ENCODE data around the gene FPR2.

GRCh38 chr19:51802775-51803174 is 41.8 kb downstream of the FPR2 start:
- TF ChIP-seq TAF1 (conservative IDR thresholded peaks at IDR 0.05) (no peak), YY1 (IDR thresholded peaks at IDR 0.05) (no peak), GABPA (IDR thresholded peaks at IDR 0.05 in 1 of 2, conservative IDR thresholded peaks at IDR 0.05 in 1 of 2) (no peak), MAX (IDR thresholded peaks at IDR 0.05) (no peak)
- TF ChIP-seq, protein P1, sequence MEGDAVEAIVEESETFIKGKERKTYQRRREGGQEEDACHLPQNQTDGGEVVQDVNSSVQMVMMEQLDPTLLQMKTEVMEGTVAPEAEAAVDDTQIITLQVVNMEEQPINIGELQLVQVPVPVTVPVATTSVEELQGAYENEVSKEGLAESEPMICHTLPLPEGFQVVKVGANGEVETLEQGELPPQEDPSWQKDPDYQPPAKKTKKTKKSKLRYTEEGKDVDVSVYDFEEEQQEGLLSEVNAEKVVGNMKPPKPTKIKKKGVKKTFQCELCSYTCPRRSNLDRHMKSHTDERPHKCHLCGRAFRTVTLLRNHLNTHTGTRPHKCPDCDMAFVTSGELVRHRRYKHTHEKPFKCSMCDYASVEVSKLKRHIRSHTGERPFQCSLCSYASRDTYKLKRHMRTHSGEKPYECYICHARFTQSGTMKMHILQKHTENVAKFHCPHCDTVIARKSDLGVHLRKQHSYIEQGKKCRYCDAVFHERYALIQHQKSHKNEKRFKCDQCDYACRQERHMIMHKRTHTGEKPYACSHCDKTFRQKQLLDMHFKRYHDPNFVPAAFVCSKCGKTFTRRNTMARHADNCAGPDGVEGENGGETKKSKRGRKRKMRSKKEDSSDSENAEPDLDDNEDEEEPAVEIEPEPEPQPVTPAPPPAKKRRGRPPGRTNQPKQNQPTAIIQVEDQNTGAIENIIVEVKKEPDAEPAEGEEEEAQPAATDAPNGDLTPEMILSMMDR (IDR thresholded peaks at IDR 0.05; ENCODE audit: low read depth, low read length, missing input control): no peak
- TF ChIP-seq, protein P2, sequence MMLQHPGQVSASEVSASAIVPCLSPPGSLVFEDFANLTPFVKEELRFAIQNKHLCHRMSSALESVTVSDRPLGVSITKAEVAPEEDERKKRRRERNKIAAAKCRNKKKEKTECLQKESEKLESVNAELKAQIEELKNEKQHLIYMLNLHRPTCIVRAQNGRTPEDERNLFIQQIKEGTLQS (IDR thresholded peaks at IDR 0.05): no peak
